ENCODE results near the gene FAM50B.

FAM50B gene

GRCh38 chr6:3829285-3829684 lies 19.9 kb upstream of the FAM50B start:
- no peak overlapping the region for H3K9ac ChIP-seq (ENCODE audit: low read length)
- no peaks in the 10 kb centered on the region for H3K9me3 ChIP-seq (ENCODE audit: insufficient read depth, low read length)
- H4K20me1 ChIP-seq (ENCODE audit: low read depth, low read length) = no peaks in the 10 kb centered on the region
- H3K9me2 ChIP-seq (replicated peaks; ENCODE audit: insufficient read depth, low read length) = no peaks in the 10 kb centered on the region
- no peak overlapping the region for H3K4me3 ChIP-seq (ENCODE audit: insufficient read depth, low read length, poor library complexity, severe bottlenecking)
- no peaks in the 10 kb centered on the region for H3F3A ChIP-seq (ENCODE audit: insufficient read depth)
- H3K27me3 ChIP-seq (ENCODE audit: low read length) = no peaks in the 10 kb centered on the region
- H3K36me3 ChIP-seq (ENCODE audit: low read length) = no peaks in the 10 kb centered on the region
- H2AFZ ChIP-seq (ENCODE audit: low read depth, low read length, severe bottlenecking) = no peak overlapping the region
- H3K79me2 ChIP-seq (ENCODE audit: insufficient read depth, low read length) = no peaks in the 10 kb centered on the region
- no peak overlapping the region for H3K27ac ChIP-seq (ENCODE audit: low read depth, low read length)
- H3K4me2 ChIP-seq (ENCODE audit: low read depth, low read length, poor library complexity, severe bottlenecking) = no peak overlapping the region
- TF ChIP-seq CTCF (IDR thresholded peaks at IDR 0.05; ENCODE audit: insufficient read depth, low read length, poor library complexity, severe bottlenecking) (no peak), EZH2phosphoT487 (conservative IDR thresholded peaks at IDR 0.05; ENCODE audit: low read length) (no peak)

DNA sequence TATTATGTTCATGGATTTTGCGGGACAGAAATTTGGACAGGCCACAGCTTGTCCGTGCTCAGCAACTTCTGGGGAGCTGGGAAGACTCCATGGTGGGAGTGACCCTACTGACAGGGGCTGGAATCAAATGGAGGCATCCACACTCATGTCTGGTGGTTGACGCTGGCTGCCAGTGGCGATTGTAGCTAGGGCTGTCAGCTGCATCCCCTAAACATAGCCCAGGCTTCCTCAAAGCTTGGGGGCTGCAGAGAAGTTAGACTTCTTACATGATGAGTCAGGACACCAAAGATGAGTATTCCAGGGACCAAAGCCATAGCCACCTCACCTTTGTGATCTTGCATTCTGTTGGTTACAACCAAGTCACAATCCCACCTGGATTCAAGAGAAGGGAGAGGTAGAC lies 18.4 kb upstream of the FAM50B start:
- Histone ChIP-seq H4K20me1 (ENCODE audit: low read depth, low read length) (no peaks in the 10 kb centered on the region), H3K27ac (ENCODE audit: low read depth, low read length) (no peak overlapping the region), H3K9me2 (replicated peaks; ENCODE audit: insufficient read depth, low read length) (no peaks in the 10 kb centered on the region), H3K4me3 (ENCODE audit: insufficient read depth, low read length, poor library complexity, severe bottlenecking) (no peak overlapping the region), H3K9me3 (ENCODE audit: insufficient read depth, low read length) (no peaks in the 10 kb centered on the region), H3K4me2 (ENCODE audit: low read depth, low read length, poor library complexity, severe bottlenecking) (no peak overlapping the region), H3F3A (ENCODE audit: insufficient read depth) (no peaks in the 10 kb centered on the region), H3K9ac (ENCODE audit: low read length) (no peak overlapping the region), H2AFZ (ENCODE audit: low read depth, low read length, severe bottlenecking) (no peak overlapping the region), H3K36me3 (ENCODE audit: low read length) (no peaks in the 10 kb centered on the region), H3K79me2 (ENCODE audit: insufficient read depth, low read length) (no peaks in the 10 kb centered on the region), H3K27me3 (ENCODE audit: low read length) (no peaks in the 10 kb centered on the region)
- TF ChIP-seq EZH2phosphoT487 (conservative IDR thresholded peaks at IDR 0.05; ENCODE audit: low read length) (no peak), CTCF (IDR thresholded peaks at IDR 0.05; ENCODE audit: insufficient read depth, low read length, poor library complexity, severe bottlenecking) (no peak)

GRCh38 chr6:3831761-3832530 lies 17.2 kb upstream of the FAM50B start:
- Histone ChIP-seq H3K9me2 (replicated peaks; ENCODE audit: insufficient read depth, low read length) (no peaks in the 10 kb centered on the region), H3K79me2 (ENCODE audit: insufficient read depth, low read length) (no peaks in the 10 kb centered on the region), H3K36me3 (ENCODE audit: low read length) (no peaks in the 10 kb centered on the region), H3K4me3 (ENCODE audit: insufficient read depth, low read length, poor library complexity, severe bottlenecking) (no peak overlapping the region), H3K4me2 (ENCODE audit: low read depth, low read length, poor library complexity, severe bottlenecking) (no peak overlapping the region), H2AFZ (ENCODE audit: low read depth, low read length, severe bottlenecking) (no peak overlapping the region), H4K20me1 (ENCODE audit: low read depth, low read length) (no peaks in the 10 kb centered on the region), H3K27me3 (ENCODE audit: low read length) (no peaks in the 10 kb centered on the region), H3K27ac (ENCODE audit: low read depth, low read length) (no peak overlapping the region), H3K9me3 (ENCODE audit: insufficient read depth, low read length) (no peaks in the 10 kb centered on the region), H3K9ac (ENCODE audit: low read length) (no peak overlapping the region), H3F3A (ENCODE audit: insufficient read depth) (no peaks in the 10 kb centered on the region)
- TF ChIP-seq EZH2phosphoT487 (conservative IDR thresholded peaks at IDR 0.05; ENCODE audit: low read length) (no peak), CTCF (IDR thresholded peaks at IDR 0.05; ENCODE audit: insufficient read depth, low read length, poor library complexity, severe bottlenecking) (no peak)

Data from SU-DHL-6 (cell line).